Upper lobe of left lung (tissue), 6 donors: ENCODE results near the gene RNF135. TPM values are rescaled to one million over a fixed set of nuclear protein-coding genes. Genes with fewer than 3 reads are reported as not detected.
"Not testable (repeated sequence)": the region's sequence is repeated elsewhere in the genome, so short reads cannot be mapped to it uniquely, and the experiment has no call there.

Experiments used
- ATAC-seq, 2 donors: fragments of 200-7000 bp; cut with Tn5 transposase; one replicate each; pipeline ENCODE4 v1.9.1; 2022; ENCODE audit warnings: mild to moderate bottlenecking in 2 of 2, moderate library complexity in 2 of 2; ENCODE audit not compliant: low FRiP score in 2 of 2
- DNase-seq, 2 donors: peaks; one replicate each; pipeline ENCODE4 v3.0.0-alpha.2; 2019 to 2020
- H3K27ac ChIP-seq, 4 donors: fragments of 200-600 bp; sonication (generic); one replicate each; pipeline ENCODE4 v1.5.1; 2016 to 2019
- H3K27me3 ChIP-seq, 4 donors: fragments of 200-600 bp; sonication (generic); one replicate each; pipeline ENCODE4 v1.5.1; 2017 to 2019
- H3K36me3 ChIP-seq, 4 donors: fragments of 200-600 bp; sonication (generic); one replicate each; pipeline ENCODE4 v1.5.1; 2016 to 2019
- H3K4me1 ChIP-seq, 4 donors: fragments of 200-600 bp; sonication (generic); one replicate each; pipeline ENCODE4 v1.5.1; 2018 to 2019
- H3K4me3 ChIP-seq, 4 donors: fragments of 200-600 bp; sonication (generic); one replicate each; pipeline ENCODE4 v1.5.1; 2017 to 2019; ENCODE audit warnings: mild to moderate bottlenecking in 2 of 4, moderate library complexity in 1 of 4
- H3K9me3 ChIP-seq, 4 donors: fragments of 200-600 bp; sonication (generic); one replicate each; pipeline ENCODE4 v1.5.1; 2018 to 2019
- CTCF ChIP-seq, 6 experiments: fragments of 450-650 bp in 4 of 6; fragments of 200-600 bp in 2 of 6; sonication (generic) in 2 of 6; IDR thresholded peaks; one replicate each; pipeline ENCODE4 v1.5.1; 2016 to 2019; ENCODE audit warnings: antibody characterized with exemption in 6 of 6
- EP300 ChIP-seq, 4 donors: sonication (generic); formaldehyde crosslinking; IDR thresholded peaks; one replicate each; pipeline ENCODE4 v1.5.1; 2017; ENCODE audit warnings: antibody characterized with exemption in 4 of 4, control low read depth in 2 of 4
- POLR2A ChIP-seq, 4 donors: fragments of 450-650 bp; IDR thresholded peaks; one replicate each; pipeline ENCODE4 v1.5.1; 2016 to 2017; ENCODE audit warnings: antibody characterized with exemption in 4 of 4, mild to moderate bottlenecking in 2 of 4
- POLR2AphosphoS5 ChIP-seq, 2 donors: sonication (generic); formaldehyde crosslinking; IDR thresholded peaks; one replicate each; pipeline ENCODE4 v1.5.1; 2017; ENCODE audit warnings: antibody characterized with exemption in 2 of 2
- WGBS, 2 donors: methylation state at CpG; one replicate each; pipeline ENCODE4 v1.1.5; 2017 to 2018; 5-methylcytosine and 5-hydroxymethylcytosine counted together
- total RNA-seq, 6 donors: library from RNA; depleted of rRNA in 4 of 6; stranded (reverse); fragments of >200 nt in 4 of 6; gene quantifications; one replicate each; pipeline versions ENCODE4 v1.1.0 to v1.2.1, GENCODE V29; 2016 to 2021
- donor health status: DM: no; HTN: no; CAD: no; lungs with moderate emphysema.
- donor health status: DM: no; HTN: yes; CAD: no; lungs with severe emphysema.

RNF135 gene
- total RNA-seq, 6 donors from 2014 or later = 24.9 to 70.2 (median 32.5) TPM

- DNase-seq (no peak), ATAC-seq (no peak)
- WGBS, 2 donors = 81 to 91% methylated on average over 3 of the region's 3 CpGs
- TF ChIP-seq CTCF (IDR thresholded peaks at IDR 0.05) (no peak), EP300 (IDR thresholded peaks at IDR 0.05) (no peak), POLR2A (IDR thresholded peaks at IDR 0.05) (no peak), POLR2AphosphoS5 (IDR thresholded peaks at IDR 0.05) (no peak)
- H3K27me3 ChIP-seq = no peaks in the 10 kb centered on the region
- no peak overlapping the region for H3K27ac ChIP-seq
- no peak overlapping the region for H3K4me3 ChIP-seq
- H3K36me3 ChIP-seq = peaks cover 0 to 4% (median 0%) of the 10 kb centered on the region in 4 donors
- no peaks in the 10 kb centered on the region for H3K4me1 ChIP-seq
- no peaks in the 10 kb centered on the region for H3K9me3 ChIP-seq
Observed at GRCh38 chr17:30930495-30930894, 40.3 kb upstream of the RNF135 start.

- H3K27ac ChIP-seq, H3K27me3 ChIP-seq, ATAC-seq, H3K9me3 ChIP-seq, H3K4me3 ChIP-seq, DNase-seq, H3K4me1 ChIP-seq, H3K36me3 ChIP-seq: not testable (repeated sequence)
- 92 to 96% methylated on average over 8 of the region's 8 CpGs for WGBS, 2 donors
Observed at GRCh38 chr17:30931582-30931981, 39.3 kb upstream of the RNF135 start.

- H3K27me3 ChIP-seq = no peaks in the 10 kb centered on the region
- H3K9me3 ChIP-seq = no peaks in the 10 kb centered on the region
- ATAC-seq = peak in 1 of 2 donors; percentile 12
- WGBS, 2 donors = 32 to 63% methylated on average over 5 of the region's 5 CpGs
- H3K4me1 ChIP-seq = no peaks in the 10 kb centered on the region
- H3K4me3 ChIP-seq = no peak overlapping the region
- H3K27ac ChIP-seq = peak overlapping the region in 2 of 4 donors; percentile 10 to 40
- TF ChIP-seq POLR2A (IDR thresholded peaks at IDR 0.05) (no peak), EP300 (IDR thresholded peaks at IDR 0.05) (peak in 1 of 4 donors; percentile 34), POLR2AphosphoS5 (IDR thresholded peaks at IDR 0.05) (peak in 1 of 2 donors; percentile 33)
- H3K36me3 ChIP-seq = peaks cover 0 to 4% (median 0%) of the 10 kb centered on the region in 4 donors
- DNase-seq = peak in 1 of 2 donors; percentile 71
Observed at GRCh38 chr17:30933966-30934365, 36.9 kb upstream of the RNF135 start.

DNA sequence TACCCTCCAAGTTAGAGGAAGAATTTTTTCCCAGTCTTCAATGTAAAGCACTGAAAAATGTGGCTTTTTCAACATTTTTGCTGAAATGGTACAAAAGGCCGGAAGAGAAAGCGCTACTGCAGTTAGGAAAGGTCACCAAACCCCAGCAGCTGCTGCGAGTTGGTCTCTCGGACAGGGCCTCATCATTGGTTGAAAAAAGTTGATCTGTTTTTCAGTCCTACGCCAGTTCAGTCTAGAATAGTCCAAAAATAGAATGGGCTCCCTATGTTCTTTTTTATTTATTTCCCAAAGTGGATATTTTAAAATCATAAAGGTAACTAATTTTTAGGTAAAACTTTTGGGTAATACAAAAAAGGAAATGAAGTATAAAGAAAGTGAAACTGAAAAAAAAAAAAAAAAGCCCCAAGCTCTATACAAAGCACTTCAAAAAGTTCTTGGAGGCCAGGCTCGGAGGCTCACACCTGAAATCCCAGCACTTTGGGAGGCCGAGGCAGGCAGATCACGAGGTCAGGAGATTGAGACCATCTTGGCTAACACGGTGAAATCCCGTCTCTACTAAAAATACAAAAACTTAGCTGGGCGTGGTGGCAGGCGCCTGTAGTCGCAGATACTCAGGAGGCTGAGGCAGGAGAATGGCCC, 31.7 kb upstream of the RNF135 start:
- no peak for ATAC-seq

GRCh38 chr17:30942308-30943079, 28.3 kb upstream of the RNF135 start:
- no peaks in the 10 kb centered on the region for H3K27me3 ChIP-seq
- no peaks in the 10 kb centered on the region for H3K4me1 ChIP-seq
- 63 to 67% methylated on average over 4 of the region's 4 CpGs for WGBS, 2 donors
- H3K9me3 ChIP-seq = no peaks in the 10 kb centered on the region
- ATAC-seq (no peak), DNase-seq (no peak)
- H3K4me3 ChIP-seq = no peak overlapping the region
- H3K36me3 ChIP-seq = peaks cover 0 to 9% (median 0%) of the 10 kb centered on the region in 4 donors
- H3K27ac ChIP-seq = no peak overlapping the region
- TF ChIP-seq EP300 (IDR thresholded peaks at IDR 0.05) (no peak), POLR2AphosphoS5 (IDR thresholded peaks at IDR 0.05) (no peak)

More for the DNA sequence above, 31.7 kb upstream of the RNF135 start:
- WGBS, 2 donors = 80 to 86% methylated on average over 13 of the region's 13 CpGs
- Histone ChIP-seq H3K4me3 (no peak overlapping the region), H3K9me3 (no peaks in the 10 kb centered on the region), H3K27ac (peak overlapping the region in 2 of 4 donors; percentile 19 to 49), H3K36me3 (peaks cover 0 to 5% (median 0%) of the 10 kb centered on the region in 4 donors), H3K4me1 (no peaks in the 10 kb centered on the region), H3K27me3 (no peaks in the 10 kb centered on the region)
- no peak for TF ChIP-seq CTCF (IDR thresholded peaks at IDR 0.05)
- no peak for DNase-seq

DNA sequence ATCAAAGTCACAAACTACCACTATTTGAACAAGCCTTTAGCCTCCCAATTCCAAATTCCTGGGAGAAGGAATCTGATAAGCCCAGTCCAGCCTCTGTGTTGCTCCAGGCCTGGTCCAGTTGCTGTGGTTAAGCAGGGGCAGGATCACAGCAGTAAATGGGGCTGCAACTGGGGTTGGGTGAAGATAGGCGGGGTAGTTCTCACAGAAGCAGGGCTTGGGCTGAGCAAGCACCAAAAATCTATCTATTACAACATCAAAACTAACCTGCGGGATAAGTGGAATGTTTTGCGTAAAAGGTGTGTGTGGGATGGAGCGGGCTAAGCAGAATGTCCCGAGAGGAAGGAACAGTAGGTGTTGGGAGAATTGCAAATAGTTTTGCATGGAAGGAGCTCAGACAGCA, 23.0 kb upstream of the RNF135 start:
- H3K4me1 ChIP-seq = peaks cover 3 to 14% (median 11%) of the 10 kb centered on the region in 4 donors
- no peak for DNase-seq
- H3K4me3 ChIP-seq = no peak overlapping the region
- TF ChIP-seq CTCF (IDR thresholded peaks at IDR 0.05) (no peak), EP300 (IDR thresholded peaks at IDR 0.05) (no peak), POLR2AphosphoS5 (IDR thresholded peaks at IDR 0.05) (no peak), POLR2A (IDR thresholded peaks at IDR 0.05) (no peak)
- no peak for ATAC-seq
- H3K27me3 ChIP-seq = no peaks in the 10 kb centered on the region
- WGBS, 2 donors = 89 to 91% methylated on average over 5 of the region's 5 CpGs
- no peaks in the 10 kb centered on the region for H3K9me3 ChIP-seq
- H3K36me3 ChIP-seq = peaks cover 0 to 5% (median 0%) of the 10 kb centered on the region in 4 donors
- H3K27ac ChIP-seq = no peak overlapping the region
